8988T (cell line): ENCODE data around the gene HSD17B2.
"Not testable (repeated sequence)": the region's sequence is repeated elsewhere in the genome, so short reads cannot be mapped to it uniquely, and the experiment has no call there.

Source experiments
- DNase-seq: peaks from one replicate; pipeline ENCODE4 v3.0.0; 2011

HSD17B2 gene, protein sequence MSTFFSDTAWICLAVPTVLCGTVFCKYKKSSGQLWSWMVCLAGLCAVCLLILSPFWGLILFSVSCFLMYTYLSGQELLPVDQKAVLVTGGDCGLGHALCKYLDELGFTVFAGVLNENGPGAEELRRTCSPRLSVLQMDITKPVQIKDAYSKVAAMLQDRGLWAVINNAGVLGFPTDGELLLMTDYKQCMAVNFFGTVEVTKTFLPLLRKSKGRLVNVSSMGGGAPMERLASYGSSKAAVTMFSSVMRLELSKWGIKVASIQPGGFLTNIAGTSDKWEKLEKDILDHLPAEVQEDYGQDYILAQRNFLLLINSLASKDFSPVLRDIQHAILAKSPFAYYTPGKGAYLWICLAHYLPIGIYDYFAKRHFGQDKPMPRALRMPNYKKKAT

DNA sequence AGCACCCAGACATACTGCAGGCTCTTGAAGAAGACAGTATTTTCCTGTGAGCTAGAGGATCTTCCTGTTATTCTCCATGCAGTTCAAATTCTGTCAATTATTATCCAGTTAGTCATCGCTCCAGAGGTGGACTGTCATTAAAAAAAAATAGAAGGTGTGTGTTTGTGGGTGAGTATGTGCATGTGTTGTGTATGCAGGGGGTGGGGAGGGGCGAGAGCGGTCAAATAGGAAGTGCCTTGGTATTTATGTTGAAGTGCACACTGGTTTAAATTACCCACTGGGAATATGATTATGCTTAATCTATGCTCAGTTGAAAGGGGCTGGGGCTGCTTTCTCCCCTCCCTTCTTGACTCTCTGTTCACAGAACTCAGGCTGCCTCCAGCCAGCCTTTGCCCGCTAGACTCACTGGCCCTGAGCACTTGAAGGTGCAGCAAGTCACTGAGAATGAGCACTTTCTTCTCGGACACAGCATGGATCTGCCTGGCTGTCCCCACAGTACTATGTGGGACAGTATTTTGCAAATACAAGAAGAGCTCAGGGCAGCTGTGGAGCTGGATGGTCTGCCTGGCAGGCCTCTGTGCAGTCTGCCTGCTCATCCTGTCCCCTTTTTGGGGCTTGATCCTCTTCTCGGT lies at the start of gene HSD17B2:
Gene HSD17B2 (plus strand): TSS at position 273 of the 632 bp plus-strand sequence. CDS start 172 bp downstream, at position 445.
- DNase-seq: no peak

DNA sequence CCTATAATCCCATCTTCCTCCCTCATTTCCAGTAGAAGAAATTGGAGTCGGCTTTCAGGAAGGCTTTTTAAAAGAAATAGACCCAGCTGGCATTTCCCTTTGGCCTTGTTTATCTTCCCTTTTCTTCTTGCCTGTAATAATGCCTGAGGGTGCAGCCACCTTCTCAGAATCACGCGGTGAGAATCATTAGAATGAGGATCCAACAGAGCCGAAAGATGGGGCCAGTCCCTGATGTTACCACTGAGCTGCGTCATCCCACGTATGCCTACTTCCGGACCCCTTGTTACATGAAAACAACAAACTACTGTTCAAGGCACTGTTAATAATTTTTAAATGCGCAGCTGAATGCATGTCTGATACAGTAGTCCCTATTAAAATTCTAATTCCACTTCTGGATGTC lies 47.9 kb upstream of the HSD17B2 start:
- DNase-seq: no peak

DNA sequence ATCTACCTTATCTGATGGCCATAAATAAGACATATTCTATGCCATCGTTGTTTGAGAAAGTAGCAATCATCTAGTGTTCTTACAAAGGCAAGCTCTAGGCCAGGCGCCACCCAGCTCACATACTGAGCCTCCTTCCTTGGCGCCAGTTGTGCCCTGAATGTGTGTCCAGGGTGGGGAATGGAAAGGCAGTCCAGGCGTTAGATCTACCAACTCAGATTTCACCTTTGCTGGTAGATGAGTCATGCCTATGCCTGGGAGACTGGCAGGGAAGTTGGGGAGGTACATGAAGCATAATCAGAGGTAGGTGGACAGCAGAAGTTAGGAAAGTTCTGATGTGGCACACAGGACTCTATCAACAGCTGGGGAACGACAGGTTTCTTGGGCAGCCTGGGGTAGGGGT lies 47.3 kb upstream of the HSD17B2 start:
- no peak for DNase-seq

DNA sequence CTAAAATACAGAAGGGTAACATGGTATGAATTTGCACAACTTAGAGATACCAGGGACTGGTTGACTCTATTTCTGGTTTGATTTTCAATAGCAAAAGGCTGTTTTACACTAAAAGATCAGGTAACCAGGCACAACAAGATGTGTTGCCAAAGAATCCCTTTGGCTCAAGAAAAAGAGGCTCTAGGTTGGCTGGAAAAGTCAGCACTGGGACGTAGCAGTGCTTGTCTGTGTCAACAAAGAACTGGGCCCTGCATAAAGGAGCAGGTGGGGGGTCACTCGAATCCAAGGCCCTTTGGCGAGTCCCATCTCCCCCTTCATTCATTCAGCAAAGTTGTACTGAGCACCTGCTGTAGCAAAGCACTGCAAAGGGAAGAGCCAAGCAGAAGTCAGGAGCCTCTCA lies 42.2 kb upstream of the HSD17B2 start:
- DNase-seq: no peak

DNA sequence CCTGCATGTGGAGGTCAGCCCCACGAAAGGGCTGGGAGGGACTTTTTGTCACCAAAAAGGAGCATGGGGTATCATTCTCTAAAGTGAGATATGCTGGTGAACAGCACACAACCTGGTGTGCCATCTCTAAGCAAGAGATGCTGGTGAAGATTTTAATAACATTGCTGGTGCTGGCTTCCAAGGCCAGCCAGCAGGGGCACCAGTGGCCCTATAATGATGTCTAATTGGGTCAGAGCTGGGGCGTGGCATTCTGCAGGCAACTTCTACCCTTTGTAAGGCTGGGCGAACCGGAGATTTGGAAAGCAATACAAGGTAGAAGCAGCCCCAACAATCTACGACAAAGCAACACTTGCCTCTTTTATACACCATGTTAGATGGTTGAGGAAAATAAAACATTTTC lies 40.6 kb upstream of the HSD17B2 start:
- no peak for DNase-seq

DNA sequence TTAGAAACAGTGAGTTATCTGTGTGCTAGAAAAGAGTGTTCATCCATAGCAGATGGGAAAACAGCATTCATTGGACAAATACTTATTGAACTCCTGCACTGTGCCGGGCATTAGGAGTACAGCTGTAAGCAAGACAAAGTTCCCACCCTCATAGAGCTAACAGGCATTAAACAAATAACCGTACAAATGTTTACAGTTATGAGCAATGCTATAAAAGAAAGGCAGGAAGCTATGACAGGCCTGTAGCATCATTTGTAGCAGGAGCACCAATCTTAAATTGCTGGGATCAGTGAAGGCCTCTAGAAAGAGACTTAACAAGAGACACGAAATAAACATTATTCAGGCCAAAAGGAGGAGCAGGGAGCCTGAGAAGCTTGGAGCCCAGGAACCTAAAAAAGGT lies 39.4 kb upstream of the HSD17B2 start:
- no peak for DNase-seq

DNA sequence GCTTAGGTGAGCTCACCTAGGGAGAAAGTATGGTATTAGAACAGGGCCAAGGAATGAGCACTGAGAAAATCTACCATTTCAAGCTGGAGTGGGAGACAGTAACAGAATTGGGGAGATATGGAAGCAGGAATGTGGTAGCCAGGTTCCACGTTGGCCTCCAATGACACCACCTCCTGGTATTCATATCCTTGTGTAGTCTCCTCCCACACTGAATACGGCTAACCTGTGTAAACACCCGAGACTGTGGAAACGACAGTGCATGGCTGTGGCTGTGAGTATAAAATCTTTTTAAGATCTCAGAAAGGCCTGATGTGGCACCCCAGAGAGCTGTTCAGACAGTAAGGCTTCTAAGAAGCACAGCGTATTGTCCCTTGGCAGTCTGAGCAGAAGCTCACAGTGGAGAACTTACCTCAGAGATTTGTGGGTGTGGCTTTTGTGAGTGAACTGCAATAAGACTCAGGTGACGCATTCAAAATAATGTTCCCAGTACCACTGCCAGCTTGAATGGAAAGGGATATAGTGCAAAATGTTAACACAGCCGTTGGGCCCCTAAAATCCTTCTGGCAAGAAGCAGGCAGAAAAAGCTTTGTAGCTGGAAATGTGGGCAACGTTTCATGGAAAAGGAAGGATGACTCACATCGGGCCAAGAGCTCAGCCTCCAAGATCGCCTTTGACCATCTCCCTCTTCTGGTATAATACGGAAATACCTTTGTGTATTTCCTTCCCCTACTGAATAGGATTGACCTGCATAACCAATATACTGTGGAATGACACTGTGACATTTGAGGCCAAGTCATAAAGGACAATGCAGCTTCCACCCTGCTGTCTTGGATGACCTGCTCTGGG lies 38.2 kb upstream of the HSD17B2 start:
- peak; percentile 33 for DNase-seq

DNA sequence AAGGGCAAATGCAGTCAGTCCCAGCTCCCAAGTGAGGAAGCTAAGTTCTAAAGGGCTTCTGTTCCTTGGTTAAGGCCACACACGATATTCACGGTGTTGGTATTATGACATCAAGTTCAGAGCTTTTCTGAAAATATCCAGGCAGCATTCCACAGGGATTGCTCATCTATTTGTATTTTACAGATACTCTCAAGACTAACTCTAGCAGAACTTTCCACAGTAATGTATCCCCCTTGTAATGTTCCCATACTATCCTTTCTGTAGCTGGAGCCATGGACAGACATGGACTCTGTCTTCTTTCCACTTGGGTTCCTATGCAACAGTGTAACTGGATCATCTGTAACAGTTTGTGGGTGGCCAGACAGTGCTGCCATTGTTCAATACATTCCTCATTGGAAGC lies 37.3 kb upstream of the HSD17B2 start:
- DNase-seq: no peak

DNA sequence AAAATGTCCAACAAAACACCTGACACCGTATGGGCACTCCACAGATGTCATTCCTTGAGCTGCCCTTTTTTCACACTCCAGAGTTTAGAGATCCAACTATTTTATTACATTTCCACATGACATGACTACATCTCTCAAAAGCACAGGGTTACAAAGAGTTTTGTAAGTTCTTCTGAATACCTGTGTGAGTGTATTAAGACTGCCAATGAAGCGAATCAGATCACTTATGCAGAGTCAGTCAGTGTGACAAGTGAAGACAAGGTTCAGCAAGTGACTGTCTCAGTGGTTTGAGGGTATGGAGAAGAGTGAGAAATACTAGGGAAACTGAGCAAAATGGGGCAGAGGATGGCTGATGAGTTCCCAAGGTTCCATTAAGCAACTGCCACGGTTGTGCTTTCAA lies 32.2 kb upstream of the HSD17B2 start:
- DNase-seq: no peak

DNA sequence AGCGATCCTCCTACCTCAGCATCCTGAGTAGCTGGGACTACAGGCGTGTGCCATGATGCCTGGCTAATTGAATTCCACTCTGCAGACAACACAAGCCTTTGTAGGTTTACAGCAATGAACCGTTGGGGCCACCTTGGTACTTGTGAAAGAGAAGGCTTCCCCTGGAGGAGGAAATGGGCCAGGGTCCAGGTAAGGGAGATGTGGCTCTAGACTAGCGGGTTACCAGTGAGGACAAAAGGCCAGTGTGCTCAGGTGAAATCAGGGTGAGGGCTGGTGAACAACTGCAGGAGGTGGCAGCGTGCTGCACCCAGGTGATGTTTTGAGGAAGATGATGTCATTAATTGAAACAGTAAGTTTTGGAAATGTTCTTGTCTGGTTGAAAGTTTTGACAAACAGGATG lies 30.5 kb upstream of the HSD17B2 start:
- DNase-seq: no peak

DNA sequence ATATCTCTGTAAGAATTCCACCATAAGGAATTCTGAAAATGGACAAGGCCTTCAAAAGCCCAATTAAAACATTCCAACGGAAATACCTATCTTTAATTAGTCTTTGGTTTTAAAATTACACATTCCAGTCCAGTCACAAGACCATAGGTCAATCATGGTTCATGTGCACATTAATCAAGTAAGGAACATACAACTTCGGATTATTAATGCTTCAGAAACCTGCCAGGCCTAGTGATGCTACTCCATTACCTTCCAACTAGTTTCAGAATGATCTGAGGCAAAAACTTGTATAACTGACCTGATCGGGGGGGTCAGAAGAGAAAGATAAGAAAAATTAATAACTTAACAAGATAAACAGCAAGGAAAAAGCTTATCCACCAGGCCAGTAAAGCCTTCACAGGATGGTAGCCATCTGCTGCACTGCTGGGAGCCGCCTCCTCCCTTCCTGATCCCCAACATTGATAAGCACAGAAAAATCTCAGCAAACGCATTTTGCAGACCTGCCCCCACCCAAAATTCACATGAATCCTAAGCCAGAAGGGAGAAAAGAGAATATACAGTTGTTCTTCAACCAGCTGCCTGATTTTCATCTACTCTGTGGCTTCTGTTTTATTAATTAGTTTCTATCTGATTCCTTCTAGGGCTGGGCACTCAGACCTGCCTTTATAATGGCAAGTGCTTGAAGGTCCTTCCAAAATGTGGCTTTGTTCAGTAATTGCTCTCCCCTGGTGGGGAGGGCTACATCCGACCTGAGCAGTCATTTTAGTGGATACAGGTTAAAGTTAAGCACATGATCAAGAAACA lies 29.8 kb upstream of the HSD17B2 start:
- DNase-seq: no peak

DNA sequence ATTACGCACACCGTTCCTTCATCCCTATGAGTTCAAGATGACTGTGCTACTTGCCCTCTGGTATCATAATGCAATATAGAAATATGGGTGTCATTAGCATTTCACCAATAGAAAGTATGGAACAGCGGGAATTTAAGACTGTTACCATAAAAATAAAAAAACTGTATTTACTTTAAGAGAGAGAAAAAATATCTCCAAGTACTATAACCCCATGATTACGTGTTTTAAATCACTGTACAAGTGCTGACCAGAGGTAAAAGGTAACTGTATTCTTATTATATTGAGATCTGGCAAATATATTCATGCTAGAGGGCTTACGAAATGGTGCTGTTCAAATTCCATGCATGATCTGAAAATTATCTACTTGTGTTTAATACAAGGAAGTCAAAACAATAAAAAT lies 29.0 kb upstream of the HSD17B2 start:
- no peak for DNase-seq

DNA sequence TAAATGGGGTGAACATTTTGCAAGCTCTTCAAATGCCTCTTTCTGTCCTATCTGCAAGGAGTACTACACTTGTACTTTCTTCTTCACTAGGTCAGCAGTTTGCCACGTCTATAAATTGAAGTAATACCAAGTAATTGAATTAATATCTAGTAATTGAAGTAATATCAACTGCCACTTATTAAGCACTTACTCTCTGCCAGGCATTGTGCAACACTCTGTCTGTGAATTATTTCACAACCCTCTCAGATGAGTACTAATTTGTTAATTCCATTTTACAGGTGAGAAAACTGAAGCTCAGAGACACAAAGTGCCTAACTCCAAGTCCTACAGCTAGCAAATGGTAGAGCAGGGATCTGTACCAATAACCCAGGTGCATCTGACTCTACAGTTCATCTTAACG lies 27.9 kb upstream of the HSD17B2 start:
- no peak for DNase-seq

DNA sequence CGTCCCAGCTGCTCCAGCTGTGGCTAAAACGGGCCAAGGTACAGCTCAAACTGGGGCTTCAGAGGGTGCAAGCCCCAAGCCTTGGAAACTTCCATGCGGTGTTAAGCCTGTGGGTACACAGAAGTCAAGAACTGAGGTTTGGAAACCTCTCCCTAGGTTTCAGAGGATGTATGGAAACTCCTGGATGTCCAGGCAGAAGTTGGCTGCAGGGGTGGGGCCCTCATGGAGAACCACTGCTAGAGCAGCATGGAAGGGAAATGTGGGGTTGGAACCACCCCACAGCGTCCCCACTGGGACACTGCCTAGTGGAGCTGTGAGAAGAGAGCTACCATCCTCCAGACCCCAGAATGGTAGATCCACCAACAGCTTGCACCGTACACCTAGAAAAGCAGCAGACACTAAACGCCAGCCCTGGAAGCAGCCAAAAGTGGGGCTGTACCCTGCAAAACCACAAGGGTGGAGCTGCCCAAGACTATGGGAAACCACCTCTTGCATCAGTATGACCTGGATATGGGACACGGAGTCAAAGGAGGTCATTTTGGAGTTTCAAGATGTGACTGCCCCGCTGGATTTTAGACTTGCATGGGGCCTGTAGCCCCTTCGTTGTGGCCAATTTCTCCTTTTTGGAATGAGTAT lies 26.0 kb upstream of the HSD17B2 start:
- no peak for DNase-seq

DNA sequence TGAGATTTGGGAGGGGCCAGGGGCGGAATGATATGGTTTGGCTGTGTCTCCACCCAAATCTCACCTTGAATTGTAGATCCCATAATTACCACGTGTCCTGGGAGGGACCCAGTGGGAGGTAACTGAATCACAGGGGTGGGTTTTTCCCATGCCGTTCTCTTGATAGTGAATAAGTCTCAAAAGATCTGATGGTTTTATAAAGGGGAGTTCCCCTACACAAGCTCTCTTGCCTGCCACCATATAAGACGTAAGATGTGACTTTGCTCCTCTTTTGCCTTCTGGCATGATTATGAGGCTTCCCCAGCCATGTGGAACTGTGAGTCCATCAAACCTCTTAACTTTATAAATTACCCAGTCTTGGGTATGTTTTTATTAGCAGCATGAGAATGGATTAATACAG lies 25.3 kb upstream of the HSD17B2 start:
- not testable (repeated sequence) for DNase-seq

DNA sequence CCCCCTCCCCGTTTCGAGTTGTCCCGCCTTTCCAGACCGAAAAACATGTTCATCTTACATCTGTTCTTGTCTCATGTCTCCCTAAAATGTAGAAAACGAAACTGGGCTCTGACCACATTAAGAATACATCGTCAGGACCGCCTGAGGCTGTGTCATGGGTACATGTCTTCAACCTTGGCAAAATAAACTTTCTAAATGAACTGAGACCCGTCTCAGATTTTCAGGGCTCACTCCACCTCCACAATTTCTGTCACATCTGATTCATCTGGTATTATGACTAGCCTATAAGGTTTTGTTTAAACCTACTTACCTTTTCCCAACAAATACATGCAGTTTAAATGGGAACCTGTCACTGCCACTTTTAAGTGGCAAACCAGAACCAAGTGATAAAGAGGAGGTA lies 24.4 kb upstream of the HSD17B2 start:
- no peak for DNase-seq

DNA sequence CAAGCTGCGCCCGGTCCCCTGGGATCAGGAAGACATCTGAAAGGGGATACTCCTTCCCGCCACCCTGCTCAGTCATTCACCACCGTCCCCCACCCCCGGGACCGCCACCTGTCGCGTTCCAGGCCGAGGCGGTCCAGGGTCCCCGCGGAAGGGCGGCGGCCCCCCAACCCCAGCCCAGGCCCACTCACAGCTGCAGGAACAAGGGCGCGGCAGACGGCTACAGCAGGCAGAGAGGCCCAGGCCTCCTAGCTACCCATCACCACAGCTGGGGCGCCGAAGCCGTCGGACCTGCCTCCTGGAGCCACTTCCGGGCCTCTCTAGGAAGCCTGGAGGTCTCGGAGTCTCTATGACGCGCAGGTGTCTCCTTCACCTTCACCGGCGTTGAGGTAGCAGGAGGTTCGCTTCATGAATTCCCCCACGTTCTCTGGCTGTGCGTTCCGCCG lies 23.8 kb upstream of the HSD17B2 start, which contains the start of gene SDR42E1:
Gene SDR42E1 (minus strand): TSS at position 272 of the 443 bp plus-strand sequence. CDS start 10,612 bp downstream, outside the sequence.
- DNase-seq: no peak

DNA sequence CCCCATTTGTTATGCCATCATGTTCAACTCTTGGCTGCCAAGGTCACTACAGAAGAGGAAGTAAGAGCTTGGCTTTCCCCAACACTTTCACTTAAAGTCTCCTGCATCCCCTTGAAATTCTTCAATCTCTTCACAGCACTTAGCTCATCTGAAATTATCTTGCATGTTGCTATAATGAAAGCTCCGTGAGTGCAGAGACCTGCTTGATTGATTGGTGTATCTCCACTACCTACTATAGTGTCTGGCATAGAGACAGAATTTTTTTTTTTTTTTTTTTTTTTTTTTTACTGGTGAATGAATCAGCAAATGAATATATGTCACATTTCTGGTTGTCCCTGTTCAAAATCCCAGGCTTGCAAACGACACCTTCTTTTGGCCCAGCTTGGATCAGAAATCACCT lies 21.9 kb upstream of the HSD17B2 start:
- DNase-seq: no peak

DNA sequence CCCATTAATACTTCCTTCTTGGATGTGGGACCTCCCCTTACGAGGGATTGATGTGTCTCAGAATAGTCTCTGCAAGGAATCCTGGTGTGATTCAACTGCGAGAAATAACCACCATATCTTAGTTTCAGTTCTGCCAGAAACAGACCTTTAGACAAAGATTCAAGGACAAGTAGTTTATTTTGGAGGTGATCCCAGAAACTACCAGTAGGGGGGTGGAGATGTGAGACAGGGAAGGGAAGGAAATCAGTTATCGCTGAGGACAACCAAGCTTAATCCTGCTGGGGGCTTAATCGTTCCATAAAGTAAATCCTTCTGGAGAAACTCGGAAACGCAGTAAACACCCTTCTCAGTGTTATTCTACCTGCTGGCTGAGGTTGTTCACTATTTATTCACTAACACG lies 18.8 kb upstream of the HSD17B2 start:
- peak; percentile 28 for DNase-seq

DNA sequence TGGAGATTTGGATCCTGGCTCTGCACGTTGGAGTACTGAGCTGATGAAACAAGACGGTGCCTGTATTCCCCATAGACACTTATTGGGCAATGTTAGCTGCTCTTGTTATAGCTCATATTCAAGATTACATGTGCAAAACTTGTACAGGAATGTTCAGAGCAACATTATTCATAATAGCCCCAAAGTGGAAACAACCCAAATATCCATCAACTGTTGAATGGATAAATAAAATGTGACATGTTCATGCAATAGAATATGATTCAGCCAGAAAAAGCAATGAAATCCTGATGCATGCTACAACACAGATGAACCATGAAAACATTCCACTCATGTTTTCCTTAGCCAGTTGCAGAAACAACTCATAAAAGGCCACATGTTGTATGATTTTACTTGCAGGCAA lies 18.1 kb upstream of the HSD17B2 start:
- DNase-seq: no peak

DNA sequence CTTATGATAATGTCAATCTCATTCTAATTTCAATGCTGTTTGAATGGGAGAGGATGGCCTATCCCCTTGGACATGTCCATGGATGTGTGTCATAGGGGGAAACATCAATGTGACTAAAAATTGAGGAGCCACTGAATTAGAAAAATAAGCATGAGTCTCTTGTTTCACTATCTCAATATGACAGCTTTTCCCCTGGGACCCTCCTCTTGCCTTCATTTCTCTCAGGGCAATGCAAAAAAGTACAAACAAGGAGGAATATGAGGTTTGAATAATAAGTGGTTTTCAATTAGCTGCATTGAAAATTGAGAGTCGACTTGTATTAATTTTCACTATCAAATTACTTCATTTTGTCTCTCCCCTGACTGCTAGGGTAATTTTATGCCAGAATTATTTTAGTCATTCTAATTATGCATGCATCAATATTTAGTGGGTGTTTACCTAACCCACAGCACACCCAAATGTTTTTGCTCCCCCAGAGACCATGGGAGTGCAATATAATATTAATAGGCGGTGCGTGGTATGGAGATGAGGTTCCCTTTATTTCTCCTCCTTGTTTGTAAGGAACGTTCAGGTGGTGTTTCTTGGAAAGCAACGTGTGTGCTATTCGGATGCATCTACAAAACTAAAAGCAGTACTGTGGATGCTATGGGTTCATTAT lies 17.0 kb upstream of the HSD17B2 start:
- no peak for DNase-seq

DNA sequence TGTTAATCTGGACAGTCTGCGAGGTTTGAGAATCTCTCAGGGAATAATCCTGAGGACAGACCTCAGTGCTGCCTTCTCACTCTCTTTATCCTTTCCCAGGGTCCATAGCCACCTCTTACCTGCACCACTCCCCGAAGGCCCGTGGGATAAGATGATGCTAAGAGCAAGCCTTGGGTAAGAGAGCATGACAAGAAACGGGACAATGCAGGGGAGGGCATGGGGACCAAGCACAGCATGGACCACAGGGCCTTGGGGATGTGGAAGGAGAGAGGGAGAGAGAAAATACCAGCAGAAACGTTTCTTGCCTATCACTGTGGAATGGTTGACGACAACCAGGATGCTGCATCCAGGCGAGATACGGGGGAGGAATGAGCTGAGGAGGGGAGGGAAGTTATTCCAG lies 15.5 kb upstream of the HSD17B2 start:
- no peak for DNase-seq
